Coronary artery (tissue), 2 donors: Measurements from ENCODE around the gene DMRTA2.

Experiments used
- DNase-seq: peaks from one replicate; pipeline ENCODE4 v3.0.0-alpha.2; 2017; ENCODE audit warnings: low spot score
- H3K27ac ChIP-seq, 2 donors: fragments of 200-600 bp; sonication (generic); one replicate each; pipeline ENCODE4 v1.5.1; 2016 to 2019
- H3K4me3 ChIP-seq: fragments of 200-600 bp; sonication (generic); 2 replicates; pipeline ENCODE4 v1.5.1; 2016; ENCODE audit warnings: mild to moderate bottlenecking, moderate library complexity
- CTCF ChIP-seq: fragments of 200-600 bp; sonication (generic); IDR thresholded peaks from one replicate; pipeline ENCODE4 v1.5.1; 2019; ENCODE audit warnings: antibody characterized with exemption

The DMRTA2 gene

DNA sequence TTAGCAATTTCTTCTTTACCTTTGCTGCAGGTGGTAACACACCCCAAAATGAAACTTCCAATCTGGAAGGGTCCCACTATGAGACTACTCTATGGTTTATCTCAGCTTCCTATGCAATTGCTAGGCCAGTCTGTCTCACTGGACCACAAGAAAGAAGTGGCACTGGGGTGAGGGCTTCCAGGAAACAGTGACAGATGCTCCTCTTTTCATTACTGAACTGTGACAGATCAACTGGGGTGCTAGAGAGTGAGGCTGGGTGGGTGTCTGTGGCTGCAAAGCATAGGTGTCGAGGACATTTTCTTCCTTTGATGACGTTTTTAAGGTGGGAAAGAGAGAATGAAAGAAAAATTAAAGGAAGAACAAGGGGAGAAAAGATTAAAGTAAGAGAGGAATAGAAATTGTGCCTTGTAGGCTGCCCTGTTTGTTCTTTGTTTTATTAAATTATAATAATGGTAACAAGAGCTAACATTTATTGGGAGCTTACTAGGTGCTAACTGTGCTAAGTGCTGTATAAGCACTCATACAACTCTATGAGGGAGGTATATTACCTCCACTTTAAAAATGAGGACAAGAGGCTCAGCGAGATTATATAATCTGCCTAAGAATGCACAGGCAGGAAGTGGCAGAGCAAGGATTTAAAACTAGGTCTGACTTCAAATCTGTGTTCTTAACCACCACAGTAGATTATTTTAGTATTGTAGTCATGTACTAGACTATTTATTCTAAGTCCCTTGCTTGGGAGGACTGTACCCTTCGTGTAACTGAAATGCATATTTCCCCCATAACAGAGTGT, 27.8 kb upstream of the DMRTA2 start:
- TF ChIP-seq CTCF = no peak
- Histone ChIP-seq H3K4me3 (no peak overlapping the region), H3K27ac (no peak overlapping the region)
- no peak for DNase-seq

DNA sequence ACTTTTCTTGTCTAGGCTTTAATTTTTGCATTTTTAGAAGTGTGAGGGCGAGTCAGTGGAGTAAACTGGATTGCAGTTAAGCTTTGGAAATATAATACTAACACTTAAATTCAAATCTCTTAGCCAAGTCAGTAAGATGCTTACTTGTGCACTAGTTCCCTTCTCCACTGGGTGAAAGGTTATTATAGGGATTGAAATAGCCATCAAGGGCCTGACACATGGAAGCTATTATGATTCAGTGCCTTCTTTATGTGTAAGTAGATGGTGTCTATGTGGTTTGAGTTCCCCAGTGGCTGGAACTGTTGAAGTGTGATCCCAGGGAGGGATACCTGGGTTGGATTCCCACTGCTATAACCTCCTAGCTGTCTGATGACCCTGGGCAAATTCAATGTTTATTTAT, 24.7 kb upstream of the DMRTA2 start:
- Histone ChIP-seq H3K4me3 (no peak overlapping the region), H3K27ac (no peak overlapping the region)
- DNase-seq = no peak
- no peak for TF ChIP-seq CTCF

DNA sequence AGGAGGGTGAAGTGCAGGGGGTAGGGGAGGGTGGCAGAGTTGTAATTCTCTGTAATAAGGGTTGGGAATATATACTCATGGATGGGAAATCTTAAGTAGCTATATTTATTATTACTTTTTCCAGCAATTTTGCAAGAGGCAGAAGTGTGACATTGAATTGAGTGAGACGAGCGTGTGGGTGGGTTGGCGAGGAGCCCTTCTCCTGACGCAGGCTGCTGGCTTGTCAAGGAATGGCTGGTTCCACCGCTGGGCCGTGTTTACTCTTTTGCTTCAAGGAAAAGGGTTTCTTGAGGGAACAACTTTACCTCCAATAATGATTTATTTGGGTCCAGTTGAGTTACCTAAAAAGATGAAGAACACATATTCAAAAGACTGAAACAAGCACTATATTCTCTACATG, 17.9 kb upstream of the DMRTA2 start:
- Histone ChIP-seq H3K4me3 (no peak overlapping the region), H3K27ac (no peak overlapping the region)
- no peak for TF ChIP-seq CTCF
- DNase-seq = no peak

GRCh38 chr1:50438945-50439344, 15.7 kb upstream of the DMRTA2 start:
- no peak for TF ChIP-seq CTCF
- no peak overlapping the region for H3K4me3 ChIP-seq
- H3K27ac ChIP-seq = no peak overlapping the region
- DNase-seq = no peak

- Histone ChIP-seq H3K27ac (no peak overlapping the region), H3K4me3 (no peak overlapping the region)
- DNase-seq = no peak
- no peak for TF ChIP-seq CTCF
These were observed 13.2 kb upstream of the DMRTA2 start for GRCh38 chr1:50436489-50436888.

- H3K27ac ChIP-seq = no peak overlapping the region
- DNase-seq = no peak
- TF ChIP-seq CTCF = no peak
- H3K4me3 ChIP-seq = no peak overlapping the region
These were observed 6.8 kb upstream of the DMRTA2 start for GRCh38 chr1:50430010-50430405.
